HG03521 (cell line): ENCODE results near the gene RAPGEF6.
"Not testable (repeated sequence)": the region's sequence is repeated elsewhere in the genome, so short reads cannot be mapped to it uniquely, and the experiment has no call there.

Experiments
- ATAC-seq: cut with Tn5 transposase; IDR thresholded peaks from one replicate; pipeline ENCODE4 v1.9.1; 2021; ENCODE audit warnings: mild to moderate bottlenecking, moderate library complexity; ENCODE audit not compliant: unreplicated experiment

Gene RAPGEF6

DNA sequence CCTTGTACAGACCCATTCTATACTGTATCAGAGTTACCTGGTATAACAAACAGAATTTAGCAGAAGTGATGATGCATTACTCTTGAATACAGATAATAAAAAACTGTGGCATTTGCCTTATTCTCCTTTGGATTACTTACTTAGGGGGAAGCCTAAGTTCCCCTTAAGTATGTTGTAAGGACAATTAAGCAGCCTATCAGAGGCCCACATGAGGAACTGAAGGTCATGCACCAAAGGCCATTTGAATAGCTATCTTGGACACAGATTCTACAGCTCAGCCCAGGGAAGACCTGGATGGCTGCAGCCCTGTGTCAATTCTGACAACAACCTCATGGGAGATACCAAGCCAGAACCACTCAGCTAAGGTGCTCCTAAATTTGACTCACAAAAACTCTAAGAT lies 125.2 kb downstream of the RAPGEF6 start:
- ATAC-seq: no peak

- ATAC-seq: no peak
These were observed 129.7 kb downstream of the RAPGEF6 start for GRCh38 chr5:131505237-131505908.

- peak; percentile 93 for ATAC-seq
These were observed 138.7 kb downstream of the RAPGEF6 start for GRCh38 chr5:131496400-131496713.

- ATAC-seq: peak; percentile 25
These were observed 139.3 kb downstream of the RAPGEF6 start for GRCh38 chr5:131495536-131496399.

GRCh38 chr5:131491749-131492148 lies 143.3 kb downstream of the RAPGEF6 start:
- ATAC-seq: no peak

GRCh38 chr5:131488463-131488862 lies 146.6 kb downstream of the RAPGEF6 start:
- ATAC-seq: peak; percentile 83

- not testable (repeated sequence) for ATAC-seq
These were observed 147.7 kb downstream of the RAPGEF6 start for GRCh38 chr5:131487371-131487770.

DNA sequence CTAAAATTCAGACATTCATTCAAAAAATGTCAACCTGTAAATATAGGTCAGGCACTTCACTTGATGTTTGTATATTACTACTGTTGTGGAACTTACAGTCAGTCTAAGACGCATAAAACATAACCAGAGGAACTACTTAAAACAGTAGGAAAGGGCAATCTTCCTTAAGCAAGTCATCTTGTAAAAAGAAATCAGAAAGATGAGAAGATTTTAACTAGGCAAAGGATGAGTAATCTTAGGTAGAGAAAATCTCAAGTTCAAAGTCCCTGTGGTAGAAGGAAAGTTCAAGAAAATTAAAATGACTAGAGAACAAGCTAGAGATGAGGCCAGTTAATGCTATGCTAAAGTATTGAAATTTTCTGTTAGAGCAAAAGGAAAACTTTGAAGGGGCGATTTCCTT lies 152.4 kb downstream of the RAPGEF6 start:
- ATAC-seq: no peak

- no peak for ATAC-seq
These were observed 153.5 kb downstream of the RAPGEF6 start for GRCh38 chr5:131481569-131481968.

DNA sequence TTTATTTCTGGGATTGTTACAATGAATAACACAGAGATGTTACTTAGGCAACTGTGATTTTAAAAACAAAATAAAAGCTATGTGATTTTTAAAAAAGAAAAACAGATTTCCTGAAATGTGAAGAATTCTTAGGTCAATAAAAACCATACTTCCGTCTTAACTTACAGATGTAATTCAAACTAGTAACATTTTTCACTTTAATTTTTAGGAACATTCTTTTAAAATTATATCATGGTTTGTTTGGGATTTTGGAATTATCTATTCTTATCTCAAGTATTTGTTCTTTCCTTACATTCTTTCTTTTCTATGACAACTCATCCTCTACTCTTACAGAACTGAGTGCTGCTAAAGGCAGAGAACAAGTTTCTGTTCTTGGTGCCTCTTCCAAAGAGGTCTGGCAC lies 159.5 kb downstream of the RAPGEF6 start:
- ATAC-seq: no peak

DNA sequence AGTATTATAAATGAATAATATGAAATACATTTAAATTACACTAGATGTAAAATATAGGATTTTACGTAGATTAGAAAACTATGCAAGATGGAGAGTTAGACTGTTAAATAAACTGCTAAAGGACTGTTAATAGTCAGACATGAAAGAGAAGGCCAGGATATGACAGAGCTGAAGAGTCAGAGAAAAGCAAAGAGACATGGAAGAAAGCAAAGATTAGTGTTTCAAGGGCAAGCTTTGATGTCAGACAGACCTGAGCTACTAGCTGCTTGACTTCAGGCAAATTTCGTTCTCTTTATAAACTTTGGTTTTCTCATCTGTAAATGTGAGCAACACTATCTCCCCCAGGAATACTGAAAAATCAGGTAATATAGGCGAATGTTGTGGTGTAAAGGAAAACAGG lies 161.3 kb downstream of the RAPGEF6 start:
- ATAC-seq: no peak

- ATAC-seq: no peak
These were observed 168.8 kb downstream of the RAPGEF6 start for GRCh38 chr5:131466171-131466766.

- ATAC-seq: no peak
These were observed 171.4 kb downstream of the RAPGEF6 start for GRCh38 chr5:131463656-131464055.

GRCh38 chr5:131462454-131462853 lies 172.6 kb downstream of the RAPGEF6 start:
- no peak for ATAC-seq

GRCh38 chr5:131461742-131462141 lies 173.3 kb downstream of the RAPGEF6 start:
- ATAC-seq: no peak

DNA sequence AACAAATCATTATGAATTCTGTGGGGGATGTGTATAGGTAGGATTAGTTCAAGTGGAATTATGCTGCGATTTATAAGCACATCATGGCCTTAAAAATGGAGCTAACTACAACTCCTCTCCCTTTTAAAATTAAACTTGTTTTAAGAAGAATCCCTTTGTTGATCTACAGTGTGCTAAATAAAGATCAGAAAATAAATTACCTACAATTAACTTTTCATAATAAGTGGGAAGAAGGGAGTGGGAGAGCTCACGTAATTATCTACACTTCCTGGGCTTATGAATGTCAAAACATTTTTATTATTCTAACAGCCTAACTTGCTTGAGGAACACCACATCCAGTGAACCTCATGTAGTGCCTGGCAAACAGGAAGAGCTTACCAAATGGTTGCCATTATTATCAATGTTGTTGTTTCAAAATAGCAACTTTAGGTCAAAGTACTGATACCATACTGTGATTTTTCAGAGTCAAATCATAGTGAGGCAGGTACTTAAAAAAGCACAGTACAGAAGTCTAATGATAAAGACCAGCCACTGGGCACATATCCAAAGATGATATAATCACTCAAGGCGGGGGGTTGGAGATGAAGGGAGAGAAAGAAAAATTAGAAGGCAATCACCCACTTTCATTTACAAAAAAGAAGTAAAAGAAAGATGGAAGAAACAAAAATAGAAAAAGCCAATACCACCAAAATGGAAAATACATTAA lies 174.0 kb downstream of the RAPGEF6 start:
- ATAC-seq: no peak

DNA sequence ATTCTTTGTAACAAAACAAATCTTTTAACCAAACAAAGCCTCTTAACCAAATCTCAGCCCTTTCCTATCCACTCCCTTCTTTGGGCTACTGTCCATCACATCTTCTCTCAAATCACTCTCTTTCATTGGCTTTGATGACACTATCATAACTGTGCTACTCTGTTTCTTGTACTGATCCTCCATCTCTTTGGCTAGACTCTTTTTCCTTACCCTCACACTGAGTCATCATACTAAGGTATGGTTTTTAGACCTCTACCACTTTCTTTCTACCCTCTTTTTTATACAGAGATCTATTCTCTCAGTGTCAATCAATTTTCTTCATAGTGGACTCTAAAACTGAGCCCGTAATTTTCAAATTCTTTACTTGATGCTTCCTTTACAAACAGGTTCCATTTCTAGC lies 174.9 kb downstream of the RAPGEF6 start:
- no peak for ATAC-seq

DNA sequence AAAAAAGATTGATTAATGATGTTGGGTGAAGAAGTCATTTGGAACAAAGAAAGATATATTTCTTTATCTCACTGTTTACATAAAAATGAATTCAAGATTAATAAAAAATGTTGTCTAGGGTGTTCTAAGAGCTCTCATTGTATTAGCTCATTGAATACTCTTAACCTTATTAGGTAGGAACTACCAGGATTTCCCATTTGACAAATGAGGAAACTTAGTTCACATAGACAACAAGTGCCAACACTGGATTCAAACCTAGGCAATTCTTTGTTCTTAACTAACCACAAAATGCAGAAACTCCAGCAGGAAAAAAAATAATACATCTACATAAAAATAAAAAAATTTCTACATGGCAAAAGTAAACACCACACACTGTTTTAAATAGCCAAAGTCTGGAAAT lies 175.8 kb downstream of the RAPGEF6 start:
- ATAC-seq: no peak

DNA sequence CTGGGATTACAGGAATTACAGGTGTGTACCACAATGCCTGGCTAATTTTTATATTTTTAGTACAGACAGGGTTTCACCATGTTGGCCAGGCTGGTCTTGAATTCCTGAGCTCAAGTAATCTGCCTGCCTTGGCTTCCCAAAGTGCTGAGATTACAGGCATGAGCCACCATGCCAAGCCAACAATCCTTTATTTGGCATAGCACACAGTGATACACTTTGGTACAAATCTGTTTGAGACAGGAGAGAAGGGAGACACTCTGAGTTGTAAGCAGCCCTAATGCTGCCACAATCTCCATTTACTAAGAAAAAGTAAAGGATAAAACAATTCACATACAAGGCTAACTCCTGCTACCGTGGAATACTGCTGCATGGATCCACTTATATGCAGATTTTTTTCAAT lies 177.8 kb downstream of the RAPGEF6 start:
- no peak for ATAC-seq

DNA sequence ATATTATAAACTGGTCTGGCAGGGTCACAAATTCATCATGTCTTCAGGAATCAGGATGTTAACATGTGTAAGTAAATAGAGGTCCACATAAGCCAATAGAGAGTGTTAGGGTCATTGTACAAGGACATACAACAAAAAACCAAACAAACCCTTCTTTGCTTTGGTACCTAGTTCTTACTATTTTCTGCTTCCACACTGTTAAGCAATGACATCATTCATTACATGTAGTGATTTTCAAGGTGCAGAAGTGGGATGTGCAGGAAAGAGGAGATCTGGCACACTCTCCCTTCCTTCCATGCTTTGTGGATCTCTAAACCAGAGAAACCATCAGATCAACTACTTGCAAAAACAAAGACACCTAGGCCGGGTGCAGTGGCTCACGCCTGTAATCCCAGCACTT lies 184.1 kb downstream of the RAPGEF6 start:
- ATAC-seq: no peak

- no peak for ATAC-seq
These were observed 193.8 kb downstream of the RAPGEF6 start for GRCh38 chr5:131441184-131441583.
